ENCODE measurements around the gene CPNE5.

DNA sequence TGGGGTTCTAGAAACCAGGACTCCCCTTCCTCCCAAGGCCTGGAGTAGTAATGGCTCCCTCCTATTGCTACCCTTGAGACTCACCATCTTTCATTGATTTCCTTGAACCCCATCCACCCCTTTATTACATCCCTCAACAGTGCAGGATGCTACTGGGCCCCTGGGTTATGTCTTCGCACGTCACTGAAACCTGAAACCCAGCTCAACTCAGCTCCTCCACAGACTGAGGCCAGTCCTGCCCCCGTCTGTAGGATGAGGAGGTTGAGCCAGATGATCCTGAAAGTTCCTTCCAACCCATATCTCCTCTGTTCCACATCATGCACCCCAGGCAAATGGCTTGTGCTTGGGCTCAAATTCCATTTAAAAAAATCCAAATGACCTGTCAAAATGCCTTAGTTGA lies 21.4 kb downstream of the CPNE5 start:
- TF ChIP-seq, protein P1, sequence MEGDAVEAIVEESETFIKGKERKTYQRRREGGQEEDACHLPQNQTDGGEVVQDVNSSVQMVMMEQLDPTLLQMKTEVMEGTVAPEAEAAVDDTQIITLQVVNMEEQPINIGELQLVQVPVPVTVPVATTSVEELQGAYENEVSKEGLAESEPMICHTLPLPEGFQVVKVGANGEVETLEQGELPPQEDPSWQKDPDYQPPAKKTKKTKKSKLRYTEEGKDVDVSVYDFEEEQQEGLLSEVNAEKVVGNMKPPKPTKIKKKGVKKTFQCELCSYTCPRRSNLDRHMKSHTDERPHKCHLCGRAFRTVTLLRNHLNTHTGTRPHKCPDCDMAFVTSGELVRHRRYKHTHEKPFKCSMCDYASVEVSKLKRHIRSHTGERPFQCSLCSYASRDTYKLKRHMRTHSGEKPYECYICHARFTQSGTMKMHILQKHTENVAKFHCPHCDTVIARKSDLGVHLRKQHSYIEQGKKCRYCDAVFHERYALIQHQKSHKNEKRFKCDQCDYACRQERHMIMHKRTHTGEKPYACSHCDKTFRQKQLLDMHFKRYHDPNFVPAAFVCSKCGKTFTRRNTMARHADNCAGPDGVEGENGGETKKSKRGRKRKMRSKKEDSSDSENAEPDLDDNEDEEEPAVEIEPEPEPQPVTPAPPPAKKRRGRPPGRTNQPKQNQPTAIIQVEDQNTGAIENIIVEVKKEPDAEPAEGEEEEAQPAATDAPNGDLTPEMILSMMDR (IDR thresholded peaks at IDR 0.05): no peak
- TF ChIP-seq FOXJ3 (CRISPR knock-in tag; IDR thresholded peaks at IDR 0.05) (no peak), TAF1 (IDR thresholded peaks at IDR 0.05; ENCODE audit: borderline replicate concordance, low read depth, low read length) (no peak), POLR2AphosphoS5 (IDR thresholded peaks at IDR 0.05; ENCODE audit: low read depth, low read length) (no peak), EP300 (IDR thresholded peaks at IDR 0.05; ENCODE audit: borderline replicate concordance in 1 of 2, low read depth in 1 of 2, low read length in 1 of 2) (no peak), RXRA (IDR thresholded peaks at IDR 0.05; ENCODE audit: borderline replicate concordance, low read depth) (no peak), EZH2phosphoT487 (IDR thresholded peaks at IDR 0.05; ENCODE audit: borderline replicate concordance, low read depth) (no peak)
- TF ChIP-seq, protein P2, sequence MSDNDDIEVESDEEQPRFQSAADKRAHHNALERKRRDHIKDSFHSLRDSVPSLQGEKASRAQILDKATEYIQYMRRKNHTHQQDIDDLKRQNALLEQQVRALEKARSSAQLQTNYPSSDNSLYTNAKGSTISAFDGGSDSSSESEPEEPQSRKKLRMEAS (IDR thresholded peaks at IDR 0.05; ENCODE audit: low read depth): no peak
- TF ChIP-seq, protein P3, sequence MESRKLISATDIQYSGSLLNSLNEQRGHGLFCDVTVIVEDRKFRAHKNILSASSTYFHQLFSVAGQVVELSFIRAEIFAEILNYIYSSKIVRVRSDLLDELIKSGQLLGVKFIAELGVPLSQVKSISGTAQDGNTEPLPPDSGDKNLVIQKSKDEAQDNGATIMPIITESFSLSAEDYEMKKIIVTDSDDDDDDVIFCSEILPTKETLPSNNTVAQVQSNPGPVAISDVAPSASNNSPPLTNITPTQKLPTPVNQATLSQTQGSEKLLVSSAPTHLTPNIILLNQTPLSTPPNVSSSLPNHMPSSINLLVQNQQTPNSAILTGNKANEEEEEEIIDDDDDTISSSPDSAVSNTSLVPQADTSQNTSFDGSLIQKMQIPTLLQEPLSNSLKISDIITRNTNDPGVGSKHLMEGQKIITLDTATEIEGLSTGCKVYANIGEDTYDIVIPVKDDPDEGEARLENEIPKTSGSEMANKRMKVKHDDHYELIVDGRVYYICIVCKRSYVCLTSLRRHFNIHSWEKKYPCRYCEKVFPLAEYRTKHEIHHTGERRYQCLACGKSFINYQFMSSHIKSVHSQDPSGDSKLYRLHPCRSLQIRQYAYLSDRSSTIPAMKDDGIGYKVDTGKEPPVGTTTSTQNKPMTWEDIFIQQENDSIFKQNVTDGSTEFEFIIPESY (IDR thresholded peaks at IDR 0.05; ENCODE audit: borderline replicate concordance, low read depth): no peak
